GM10248 (cell line): ENCODE data around the gene CPNE7.

Experiments
- CTCF ChIA-PET: fragments of 300-600 bp; sonication (Branson Sonifier 250); formaldehyde crosslinking; extraction: SDS; loops from one replicate; lab custom pipeline; 2021; ENCODE audit warnings: antibody characterized with exemption; lab: Yijun Ruan, JAX
- POLR2A ChIA-PET: fragments of 350-650 bp; sonication (Branson Sonifier 250); formaldehyde crosslinking; extraction: SDS; loops from one replicate; lab custom pipeline; 2020; ENCODE audit warnings: antibody characterized with exemption; lab: Yijun Ruan, JAX
- DNase-seq: peaks from one replicate; pipeline ENCODE4 v3.0.0; 2012; ENCODE audit errors: extremely low spot score
- TF ChIP-seq, protein P1 (sequence below): IDR thresholded peaks from 2 replicates; pipeline ENCODE4 v1.5.1; 2012; ENCODE audit warnings: mild to moderate bottlenecking, low read depth; ENCODE audit errors: extremely low read depth, missing control alignments, control extremely low read depth

The CPNE7 gene

DNA sequence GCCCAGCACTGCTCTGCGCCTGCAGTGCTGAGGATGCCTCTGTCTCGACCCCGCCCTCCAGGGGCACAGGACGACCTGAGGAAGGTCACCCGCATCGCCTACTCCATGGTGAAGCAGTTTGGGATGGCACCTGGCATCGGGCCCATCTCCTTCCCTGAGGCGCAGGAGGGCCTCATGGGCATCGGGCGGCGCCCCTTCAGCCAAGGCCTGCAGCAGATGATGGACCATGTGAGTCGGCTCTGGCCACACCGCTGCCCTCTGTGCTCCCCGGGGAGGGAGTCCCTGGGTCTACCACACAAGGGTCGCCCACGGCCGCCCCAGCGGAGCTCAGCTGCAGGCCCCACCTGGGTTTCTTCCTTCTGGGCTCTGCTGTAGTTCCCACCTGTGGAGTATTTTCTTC, 21.8 kb upstream of the CPNE7 start:
- CTCF ChIA-PET = interaction anchor here (1.0 kb wide), 2 partner anchors 12 to 13 kb away, joined by 4 read pairs; no protein-coding TSS in a partner anchor
- POLR2A ChIA-PET = no interaction called here
- TF ChIP-seq, protein P1, sequence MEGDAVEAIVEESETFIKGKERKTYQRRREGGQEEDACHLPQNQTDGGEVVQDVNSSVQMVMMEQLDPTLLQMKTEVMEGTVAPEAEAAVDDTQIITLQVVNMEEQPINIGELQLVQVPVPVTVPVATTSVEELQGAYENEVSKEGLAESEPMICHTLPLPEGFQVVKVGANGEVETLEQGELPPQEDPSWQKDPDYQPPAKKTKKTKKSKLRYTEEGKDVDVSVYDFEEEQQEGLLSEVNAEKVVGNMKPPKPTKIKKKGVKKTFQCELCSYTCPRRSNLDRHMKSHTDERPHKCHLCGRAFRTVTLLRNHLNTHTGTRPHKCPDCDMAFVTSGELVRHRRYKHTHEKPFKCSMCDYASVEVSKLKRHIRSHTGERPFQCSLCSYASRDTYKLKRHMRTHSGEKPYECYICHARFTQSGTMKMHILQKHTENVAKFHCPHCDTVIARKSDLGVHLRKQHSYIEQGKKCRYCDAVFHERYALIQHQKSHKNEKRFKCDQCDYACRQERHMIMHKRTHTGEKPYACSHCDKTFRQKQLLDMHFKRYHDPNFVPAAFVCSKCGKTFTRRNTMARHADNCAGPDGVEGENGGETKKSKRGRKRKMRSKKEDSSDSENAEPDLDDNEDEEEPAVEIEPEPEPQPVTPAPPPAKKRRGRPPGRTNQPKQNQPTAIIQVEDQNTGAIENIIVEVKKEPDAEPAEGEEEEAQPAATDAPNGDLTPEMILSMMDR = no peak
- no peak for DNase-seq

DNA sequence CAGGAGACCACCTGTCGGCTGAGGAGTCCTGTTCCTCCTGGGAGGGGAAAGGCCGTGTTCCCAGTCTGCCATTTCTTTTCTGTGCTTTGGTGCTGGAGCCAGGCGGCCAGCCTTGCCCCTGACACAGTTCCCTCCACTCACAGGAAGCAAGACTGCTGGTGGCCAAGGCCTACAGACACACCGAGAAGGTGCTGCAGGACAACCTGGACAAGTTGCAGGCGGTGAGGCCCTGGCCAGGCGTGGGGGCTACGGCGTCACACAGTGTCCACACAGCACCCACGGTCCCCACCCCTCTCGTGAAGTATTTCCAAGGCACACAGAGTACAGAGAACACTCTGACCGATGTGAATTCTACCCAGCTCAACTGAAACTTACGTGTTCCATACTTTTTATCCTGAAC, 21.2 kb upstream of the CPNE7 start:
- TF ChIP-seq, protein P1 = no peak
- ChIA-PET POLR2A (no interaction called here), CTCF (no interaction called here)
- no peak for DNase-seq

DNA sequence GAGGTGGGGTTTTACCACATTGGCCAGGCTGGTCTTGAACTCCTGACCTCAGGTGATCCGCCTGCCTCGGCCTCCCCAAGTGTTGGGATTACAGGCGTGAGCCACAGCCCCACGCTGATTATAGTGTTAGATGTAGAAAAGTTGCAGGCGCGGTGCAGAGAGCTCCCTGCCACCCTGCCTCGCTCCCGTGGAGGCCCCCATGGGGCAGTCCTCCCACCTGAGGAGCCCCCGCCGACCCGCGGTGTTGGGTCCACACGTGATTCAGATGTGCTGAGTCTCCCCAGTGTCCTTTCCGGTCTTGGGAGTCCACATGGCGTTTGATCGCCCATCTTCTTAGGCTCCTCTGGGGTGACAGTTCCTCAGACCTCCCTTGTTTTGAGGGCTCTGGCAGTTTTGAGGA, 20.3 kb upstream of the CPNE7 start:
- DNase-seq = no peak
- ChIA-PET CTCF (interaction anchor here (0.6 to 1.4 kb wide), 5 partner anchors 10 to 259 kb away, joined by 3 to 7 read pairs (median 3); partner anchors contain the start of gene SPG7), POLR2A (no interaction called here)
- TF ChIP-seq, protein P1 = no peak

DNA sequence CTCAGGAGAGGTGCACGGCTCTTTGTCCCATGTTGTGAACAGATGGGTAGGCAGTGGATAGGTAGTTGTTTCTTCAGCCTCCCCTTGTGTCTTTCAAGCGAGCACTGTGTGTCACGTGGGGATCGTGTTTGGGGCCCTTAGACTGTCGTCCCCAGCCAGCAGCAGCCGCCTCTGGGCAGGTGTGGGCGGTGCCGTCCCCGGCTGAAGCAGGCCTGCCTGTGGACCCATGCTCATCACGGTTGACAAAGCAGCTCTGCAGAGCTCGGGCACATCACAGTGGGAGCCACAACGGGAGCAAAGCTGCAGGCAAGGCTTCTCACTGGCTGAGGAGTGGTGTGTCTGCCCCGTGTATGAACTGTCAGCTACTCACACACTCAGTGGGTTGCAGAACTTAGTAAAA, 19.8 kb upstream of the CPNE7 start:
- ChIA-PET CTCF (interaction anchor here (0.8 to 1.7 kb wide), 5 partner anchors 10 to 259 kb away, joined by 3 to 7 read pairs (median 3); no protein-coding TSS in a partner anchor), POLR2A (no interaction called here)
- no peak for DNase-seq
- TF ChIP-seq, protein P1 = no peak

DNA sequence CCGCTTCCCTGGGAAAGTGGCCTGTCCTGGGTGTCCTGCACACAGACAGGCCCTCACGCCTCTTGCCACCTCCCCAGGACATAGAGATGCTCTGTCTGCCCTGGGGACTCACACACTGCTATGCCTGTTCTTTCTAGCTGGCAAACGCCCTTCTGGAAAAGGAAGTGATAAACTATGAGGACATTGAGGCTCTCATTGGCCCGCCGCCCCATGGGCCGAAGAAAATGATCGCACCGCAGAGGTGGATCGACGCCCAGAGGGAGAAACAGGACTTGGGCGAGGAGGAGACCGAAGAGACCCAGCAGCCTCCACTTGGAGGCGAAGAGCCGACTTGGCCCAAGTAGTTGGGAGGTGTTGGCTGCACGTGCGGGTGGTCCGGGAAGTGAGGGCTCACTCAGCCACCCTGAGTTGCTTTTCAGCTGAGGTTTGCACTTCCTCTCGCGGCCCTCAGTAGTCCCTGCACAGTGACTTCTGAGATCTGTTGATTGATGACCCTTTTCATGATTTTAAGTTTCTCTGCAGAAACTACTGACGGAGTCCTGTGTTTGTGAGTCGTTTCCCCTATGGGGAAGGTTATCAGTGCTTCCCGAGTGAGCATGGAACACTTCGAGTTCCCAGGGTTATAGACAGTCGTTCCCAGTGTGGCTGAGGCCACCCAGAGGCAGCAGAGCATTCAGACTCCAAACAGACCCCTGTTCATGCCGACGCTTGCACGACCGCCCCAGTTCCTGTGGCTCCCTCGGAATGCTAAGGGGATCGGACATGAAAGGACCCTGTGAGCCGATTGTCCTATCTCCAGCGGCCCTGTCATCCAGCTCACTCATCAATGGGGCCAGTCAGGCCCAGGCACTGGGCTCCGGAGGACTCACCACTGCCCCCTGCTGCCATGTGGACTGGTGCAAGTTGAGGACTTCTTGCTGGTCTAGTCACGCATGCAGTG, 18.5 kb upstream of the CPNE7 start:
- ChIA-PET CTCF (interaction anchor here (0.6 to 2.0 kb wide), 15 partner anchors 8 to 304 kb away, joined by 3 to 12 read pairs (median 3); no protein-coding TSS in a partner anchor), POLR2A (no interaction called here)
- TF ChIP-seq, protein P1 = peak; percentile 72
- DNase-seq = peak; percentile 84

DNA sequence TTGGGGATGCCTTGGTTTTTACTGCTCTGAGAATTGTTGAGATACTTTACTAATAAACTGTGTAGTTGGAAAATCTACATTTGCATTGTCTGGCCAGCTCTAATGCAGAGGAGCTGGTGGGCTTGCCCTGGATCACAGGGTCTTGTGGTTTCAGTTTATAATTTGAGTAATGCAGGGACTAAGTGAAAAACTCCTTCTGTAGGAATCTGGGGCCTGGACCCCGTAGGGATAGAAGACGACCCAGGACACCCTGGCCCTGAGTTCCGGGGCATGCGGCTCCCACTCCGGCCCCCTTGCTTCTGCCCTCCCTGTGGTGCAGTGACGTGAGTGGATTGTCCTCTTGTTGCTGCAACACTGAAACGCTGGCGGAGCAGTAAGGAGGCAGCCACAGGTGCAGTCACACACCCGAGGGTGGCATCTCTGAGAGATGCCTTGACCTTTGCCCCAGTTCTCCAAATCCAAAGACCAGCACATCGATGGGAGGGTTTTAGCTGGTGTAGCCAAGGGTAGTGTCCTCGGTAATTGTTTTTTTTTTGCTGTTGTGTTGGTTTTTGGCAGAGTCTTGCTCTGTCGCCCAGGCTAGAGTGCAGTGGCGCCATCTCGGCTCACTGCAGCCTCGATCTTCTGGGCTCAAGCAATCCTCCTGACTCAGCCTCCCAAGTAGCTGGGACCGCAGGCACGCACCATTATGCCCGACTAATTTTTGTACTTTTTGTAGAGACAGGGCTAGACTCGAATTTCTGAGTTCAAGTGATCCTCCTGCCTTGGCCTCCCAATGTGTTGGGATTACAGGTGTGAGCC, 17.7 kb upstream of the CPNE7 start:
- no peak for DNase-seq
- POLR2A ChIA-PET = no interaction called here
- TF ChIP-seq, protein P1 = no peak
- CTCF ChIA-PET = interaction anchor here (1.0 to 2.0 kb wide), 12 partner anchors 9 to 305 kb away, joined by 3 to 12 read pairs (median 3); no protein-coding TSS in a partner anchor
